HG03280 (cell line): ENCODE results near the gene HCN4.
"Not testable (repeated sequence)": the region's sequence is repeated elsewhere in the genome, so short reads cannot be mapped to it uniquely, and the experiment has no call there.

Experiments used
- ATAC-seq: cut with Tn5 transposase; IDR thresholded peaks from one replicate; pipeline ENCODE4 v1.9.1; 2021; ENCODE audit warnings: mild to moderate bottlenecking, moderate library complexity; ENCODE audit not compliant: unreplicated experiment

The HCN4 gene

GRCh38 chr15:73300286-73300685 lies 68.5 kb downstream of the HCN4 start:
- not testable (repeated sequence) for ATAC-seq

DNA sequence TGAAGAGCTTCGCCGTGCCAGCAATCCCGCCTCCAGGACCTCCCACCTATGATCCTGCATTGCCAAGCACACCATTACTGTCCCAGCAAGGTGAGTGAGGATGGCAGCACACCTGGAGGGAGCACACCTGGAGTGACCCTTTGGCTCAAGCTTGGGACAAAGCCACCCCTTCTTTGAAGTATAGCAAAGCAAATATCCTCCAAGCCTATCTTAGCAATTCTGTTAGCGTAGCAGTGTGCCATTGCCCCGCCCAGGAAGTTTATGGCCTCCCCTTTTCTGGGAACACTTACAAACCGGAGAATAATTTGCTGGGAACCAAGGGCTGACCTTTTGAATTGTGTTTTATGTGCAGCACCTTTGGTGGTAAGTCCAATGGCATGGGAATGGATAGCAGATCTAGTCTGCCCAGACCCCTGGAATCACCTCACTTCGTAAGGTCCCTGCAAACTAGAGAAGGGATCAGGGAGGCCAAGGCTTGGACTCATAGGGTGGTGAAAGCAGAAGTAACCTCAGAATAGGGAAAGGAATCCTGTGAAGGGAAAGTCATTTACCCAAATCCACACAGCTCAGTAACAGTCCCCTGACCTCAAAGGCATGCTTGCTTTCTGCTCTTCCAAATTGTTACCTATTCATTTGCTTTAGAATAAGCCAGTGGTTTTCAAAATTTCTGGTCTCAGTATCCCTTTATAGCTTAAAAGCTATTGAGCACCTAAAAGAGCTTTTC lies 70.1 kb downstream of the HCN4 start:
- no peak for ATAC-seq

DNA sequence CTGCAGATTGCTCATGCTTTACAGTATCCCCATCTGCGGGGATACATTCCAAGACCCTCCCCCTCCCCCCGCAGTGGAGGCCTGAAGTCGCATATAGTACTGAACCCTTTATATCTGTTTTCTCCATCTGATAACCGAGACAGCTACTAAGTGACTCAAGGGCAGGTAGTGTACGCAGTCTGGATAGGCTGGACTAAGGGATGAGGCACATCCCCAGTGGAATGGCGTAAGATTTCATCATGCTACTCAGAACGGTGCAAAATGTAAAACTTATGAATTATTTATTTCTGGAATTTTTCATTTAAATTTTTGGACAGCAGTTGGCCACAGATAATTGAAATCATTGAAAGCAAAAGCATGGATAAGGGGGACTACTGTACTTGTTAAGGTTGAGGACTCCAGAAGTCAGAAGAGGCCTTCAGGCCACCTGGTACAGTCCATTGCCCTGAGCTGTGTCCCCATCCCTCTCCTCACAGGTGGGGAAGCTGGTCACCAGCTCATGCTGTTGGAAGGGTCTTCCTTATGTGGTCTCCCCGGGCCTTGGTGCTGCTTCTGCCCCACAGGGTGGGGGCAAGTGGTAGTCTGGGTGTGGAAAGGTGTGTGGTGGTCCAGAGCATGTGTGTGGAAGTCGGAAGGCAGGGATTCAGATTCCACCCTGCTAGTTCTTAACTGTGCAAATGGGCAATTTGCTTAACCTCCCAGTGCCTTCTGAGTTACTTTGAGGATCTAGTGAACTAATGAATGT lies 72.0 kb downstream of the HCN4 start:
- no peak for ATAC-seq

DNA sequence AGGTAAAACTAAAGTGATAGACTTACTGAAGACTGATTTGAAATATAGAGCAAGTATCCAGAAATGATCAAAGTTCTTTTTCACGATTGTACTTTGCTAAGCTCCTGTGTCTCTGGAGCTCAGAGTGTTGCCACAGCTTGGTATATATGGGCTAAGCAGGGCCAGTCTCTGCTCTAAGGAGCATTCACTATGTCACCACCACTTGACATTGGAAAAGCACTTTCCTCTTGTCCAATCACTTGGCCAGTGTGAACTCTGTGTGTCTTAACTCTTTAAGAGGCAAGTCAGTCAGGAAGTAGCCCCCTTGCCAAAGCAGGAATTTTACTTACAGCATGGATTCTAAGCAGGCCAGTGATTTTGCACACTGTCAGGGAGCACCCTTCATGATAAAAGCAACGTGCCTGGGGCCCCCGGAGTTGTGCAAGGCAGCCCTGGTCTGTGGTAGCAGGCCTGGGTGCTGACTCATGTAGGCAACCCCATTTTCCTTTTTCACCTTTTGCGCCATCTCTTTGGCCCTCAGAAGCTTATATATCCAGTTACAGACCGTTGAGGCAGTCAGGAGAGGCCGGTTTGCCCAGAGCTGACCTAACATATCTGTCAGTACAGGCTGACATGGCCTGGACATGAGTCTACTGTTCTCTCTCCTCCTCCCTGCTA lies 73.0 kb downstream of the HCN4 start:
- no peak for ATAC-seq

DNA sequence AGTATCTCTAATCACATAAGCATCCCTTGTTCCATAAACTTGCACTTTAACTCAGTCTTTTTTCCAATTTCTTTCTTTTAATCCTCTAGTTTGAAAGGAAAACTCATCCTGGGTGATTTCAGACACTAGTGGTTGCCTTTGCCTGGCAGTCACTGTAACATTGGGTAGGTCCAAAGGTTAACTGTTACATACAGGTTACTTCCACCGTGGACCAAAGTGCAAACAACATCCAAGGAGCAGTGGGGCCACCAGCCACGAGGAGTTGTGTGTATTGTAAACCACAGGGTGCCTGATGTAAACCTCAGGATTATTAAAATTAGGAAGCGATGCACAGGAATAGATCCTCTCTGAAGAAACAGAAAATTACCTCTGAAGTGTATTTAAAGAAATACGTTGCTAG lies 75.0 kb downstream of the HCN4 start:
- no peak for ATAC-seq

DNA sequence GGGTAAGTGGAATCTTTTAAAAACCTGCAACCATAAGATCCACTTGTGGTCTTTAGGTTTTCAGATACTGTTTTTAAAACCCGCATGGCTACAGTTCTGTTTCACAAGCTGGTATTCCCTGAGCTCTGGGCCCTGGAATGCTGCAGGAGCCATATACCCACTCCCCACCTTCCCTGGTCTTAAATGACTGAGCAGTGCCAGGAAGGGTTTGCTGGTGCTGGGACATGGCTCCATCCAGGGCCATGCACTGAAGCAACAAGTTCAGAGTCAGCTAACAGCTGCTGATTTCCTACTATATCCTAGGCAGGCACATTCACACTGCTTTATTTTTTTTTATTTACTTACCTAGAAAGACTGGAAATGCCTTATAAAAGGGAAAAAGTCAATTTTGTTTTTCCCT lies 77.3 kb downstream of the HCN4 start:
- no peak for ATAC-seq

DNA sequence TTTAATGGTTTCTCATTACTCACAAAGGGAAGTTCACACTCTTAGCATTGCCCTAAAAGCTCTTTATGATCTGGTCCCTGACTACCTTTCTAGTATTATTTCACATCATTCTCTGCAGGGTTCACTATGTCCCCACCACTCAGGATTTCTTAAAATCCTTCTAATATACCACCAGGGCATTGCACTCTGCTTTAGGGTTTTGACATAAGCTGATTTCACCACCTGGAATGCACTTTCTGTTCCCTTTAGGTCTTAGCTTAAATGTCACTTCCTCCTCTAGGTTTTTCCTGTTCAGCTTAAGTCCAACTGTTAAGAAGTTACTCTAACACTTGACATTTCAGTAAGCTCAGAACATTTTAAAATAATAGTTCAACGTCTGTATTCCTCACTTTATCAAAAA lies 81.7 kb downstream of the HCN4 start:
- no peak for ATAC-seq

- no peak for ATAC-seq
These were observed 82.4 kb downstream of the HCN4 start for GRCh38 chr15:73286311-73286710.

DNA sequence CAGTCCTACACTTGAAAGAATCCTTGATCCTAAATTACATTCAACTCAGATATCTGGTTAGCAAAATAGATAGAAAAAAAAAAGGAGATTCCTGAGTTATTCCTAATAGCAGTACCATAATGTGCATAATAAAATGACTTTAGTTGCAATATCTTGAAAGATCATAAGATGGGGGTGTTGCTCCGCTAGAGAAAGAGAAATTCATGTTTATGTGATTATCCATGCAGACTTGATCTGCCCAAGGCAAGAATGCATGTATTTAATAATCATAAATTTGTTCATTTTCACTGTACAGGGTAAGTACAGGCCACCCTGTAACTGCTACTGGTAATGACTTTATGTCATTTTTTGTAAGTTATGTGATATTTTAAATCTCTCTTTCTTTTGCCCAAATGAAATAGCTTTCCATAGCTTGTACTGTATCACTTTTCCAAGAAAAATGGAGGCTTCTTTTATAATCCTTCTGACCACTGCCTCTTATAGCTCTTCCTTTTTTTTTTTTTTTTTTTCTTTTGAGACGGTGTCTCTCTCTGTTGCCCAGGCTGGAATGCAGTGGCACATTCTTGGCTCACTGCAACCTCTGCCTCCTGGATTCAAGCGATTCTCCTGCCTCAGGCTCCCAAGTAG lies 84.6 kb downstream of the HCN4 start:
- ATAC-seq = no peak

- no peak for ATAC-seq
These were observed 85.3 kb downstream of the HCN4 start for GRCh38 chr15:73283366-73283962.

GRCh38 chr15:73282567-73283365 lies 86.0 kb downstream of the HCN4 start:
- no peak for ATAC-seq

GRCh38 chr15:73275862-73276261 lies 92.9 kb downstream of the HCN4 start:
- ATAC-seq = no peak

GRCh38 chr15:73273181-73274002 lies 95.4 kb downstream of the HCN4 start:
- ATAC-seq = no peak

GRCh38 chr15:73270366-73271097 lies 98.2 kb downstream of the HCN4 start:
- no peak for ATAC-seq
